BLaER1 treated with 17β-estradiol and CSF1 and Interleukin-3, amounts not matched to agents 10 nM and 100 nM (cell line): Measurements from ENCODE around the gene RAD9A.

Source experiments
- H3K27ac ChIP-seq, 11 experiments: shearing (Covaris generic); formaldehyde crosslinking; 2 replicates each; pipeline ENCODE4 v1.8.1; 2022
- H3K27me3 ChIP-seq, 11 experiments: shearing (Covaris generic); formaldehyde crosslinking; 2 replicates each; pipeline ENCODE4 v1.8.1; 2022
- H3K36me3 ChIP-seq, 11 experiments: shearing (Covaris generic); formaldehyde crosslinking; 2 replicates each; pipeline ENCODE4 v1.8.1; 2022
- H3K4me1 ChIP-seq, 10 experiments: shearing (Covaris generic); formaldehyde crosslinking; 2 replicates each; pipeline ENCODE4 v1.8.1; 2022
- H3K4me2 ChIP-seq, 11 experiments: shearing (Covaris generic); formaldehyde crosslinking; 2 replicates each; pipeline ENCODE4 v1.8.1; 2022
- H3K4me3 ChIP-seq, 10 experiments: shearing (Covaris generic); formaldehyde crosslinking; 2 replicates each; pipeline ENCODE4 v1.8.1; 2022
- H3K9ac ChIP-seq, 11 experiments: shearing (Covaris generic); formaldehyde crosslinking; 2 replicates each; pipeline ENCODE4 v1.8.1; 2022
- H3K9me3 ChIP-seq, 11 experiments: shearing (Covaris generic); formaldehyde crosslinking; replicated peaks in 1 of 11; 2 replicates each; pipeline ENCODE4 v1.8.1; 2022
- H4K20me1 ChIP-seq, 11 experiments: shearing (Covaris generic); formaldehyde crosslinking; 2 replicates each; pipeline ENCODE4 v1.8.1; 2022
- Cebpa-rat ChIP-seq, 11 experiments: shearing (Covaris generic); IDR thresholded peaks; 2 replicates each; pipeline ENCODE4 v1.8.1; 2022

The RAD9A gene

DNA sequence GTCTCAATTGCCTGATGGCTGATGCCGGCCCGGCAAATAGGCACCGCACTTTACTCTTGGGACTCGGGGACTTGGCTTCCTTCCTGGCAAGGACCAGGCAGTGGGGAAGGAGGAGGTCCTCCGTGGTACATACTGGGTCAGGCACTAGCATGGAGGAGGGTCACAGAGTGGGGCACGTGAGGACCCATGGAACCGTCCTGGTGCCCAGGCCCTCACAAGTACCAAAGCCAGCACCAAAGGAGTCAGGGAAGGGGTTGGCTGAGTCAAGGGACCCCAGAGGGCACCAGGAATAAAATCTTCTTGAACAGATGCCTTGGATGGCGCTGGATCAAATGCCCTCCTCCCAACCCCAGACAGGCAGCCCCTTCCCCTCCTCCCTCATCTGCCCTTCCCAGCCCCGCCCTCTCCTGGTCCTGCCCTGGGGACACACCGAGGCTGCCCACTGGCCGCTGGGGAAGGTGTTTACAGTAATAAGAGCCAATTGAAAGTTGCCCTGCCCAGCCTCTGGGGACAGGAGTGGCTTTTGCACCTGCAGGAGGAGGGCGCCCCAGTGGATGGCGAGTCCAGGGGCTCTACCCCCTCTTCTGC lies 18.1 kb downstream of the RAD9A start:
- no peak for TF ChIP-seq Cebpa-rat (IDR thresholded peaks at IDR 0.05)
- peak overlapping the region; percentile 48 to 77 (median 67); a peak in 21 of 22 replicates for H3K9ac ChIP-seq
- H3K27me3 ChIP-seq = peaks cover 11 to 22% (median 16%) of the 10 kb centered on the region in 11 experiments
- no peaks in the 10 kb centered on the region for H3K9me3 ChIP-seq
- peaks cover 0 to 10% (median 0%) of the 10 kb centered on the region in 11 experiments; a peak in 2 of 22 replicates for H3K36me3 ChIP-seq
- peaks cover 66 to 100% (median 94%) of the 10 kb centered on the region in 10 experiments for H3K4me1 ChIP-seq
- peak overlapping the region in 8 of 10 experiments; percentile 26 to 57 (median 50); a peak in 15 of 20 replicates for H3K4me3 ChIP-seq
- H3K4me2 ChIP-seq = peak overlapping the region; percentile 77 to 100 (median 98)
- peaks cover 0 to 61% (median 5%) of the 10 kb centered on the region in 11 experiments; a peak in 10 of 22 replicates for H4K20me1 ChIP-seq
- peak overlapping the region; percentile 48 to 87 (median 74); a peak in 21 of 22 replicates for H3K27ac ChIP-seq

DNA sequence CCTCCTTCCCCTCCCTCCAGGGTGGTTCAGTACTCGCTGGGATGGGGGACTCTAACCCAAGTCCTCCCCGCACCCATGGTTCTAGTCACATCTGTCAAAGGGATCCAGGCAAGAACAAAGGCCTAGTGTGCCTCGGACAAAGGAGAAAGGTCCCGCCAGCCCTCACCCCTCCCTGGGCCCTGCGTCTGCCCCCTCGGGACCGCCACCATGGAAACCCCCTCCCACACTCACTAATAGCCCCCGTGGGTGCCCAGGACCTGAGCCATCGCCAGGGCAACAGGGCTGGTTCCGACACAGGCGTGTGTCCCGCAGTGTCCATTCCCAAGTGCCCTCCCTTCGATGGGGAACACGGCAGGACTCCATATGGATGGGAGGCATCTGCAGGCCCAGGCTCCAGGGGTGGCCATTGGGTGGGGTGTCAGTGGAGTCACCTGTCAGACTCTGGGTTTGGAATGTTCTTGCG lies 18.6 kb downstream of the RAD9A start:
- H3K4me3 ChIP-seq = peak overlapping the region in 5 of 10 experiments; percentile 26 to 57 (median 52); a peak in 3 of 20 replicates
- peak overlapping the region in 9 of 11 experiments; percentile 61 to 87 (median 80); a peak in 14 of 22 replicates for H3K27ac ChIP-seq
- peaks cover 66 to 100% (median 94%) of the 10 kb centered on the region in 10 experiments for H3K4me1 ChIP-seq

DNA sequence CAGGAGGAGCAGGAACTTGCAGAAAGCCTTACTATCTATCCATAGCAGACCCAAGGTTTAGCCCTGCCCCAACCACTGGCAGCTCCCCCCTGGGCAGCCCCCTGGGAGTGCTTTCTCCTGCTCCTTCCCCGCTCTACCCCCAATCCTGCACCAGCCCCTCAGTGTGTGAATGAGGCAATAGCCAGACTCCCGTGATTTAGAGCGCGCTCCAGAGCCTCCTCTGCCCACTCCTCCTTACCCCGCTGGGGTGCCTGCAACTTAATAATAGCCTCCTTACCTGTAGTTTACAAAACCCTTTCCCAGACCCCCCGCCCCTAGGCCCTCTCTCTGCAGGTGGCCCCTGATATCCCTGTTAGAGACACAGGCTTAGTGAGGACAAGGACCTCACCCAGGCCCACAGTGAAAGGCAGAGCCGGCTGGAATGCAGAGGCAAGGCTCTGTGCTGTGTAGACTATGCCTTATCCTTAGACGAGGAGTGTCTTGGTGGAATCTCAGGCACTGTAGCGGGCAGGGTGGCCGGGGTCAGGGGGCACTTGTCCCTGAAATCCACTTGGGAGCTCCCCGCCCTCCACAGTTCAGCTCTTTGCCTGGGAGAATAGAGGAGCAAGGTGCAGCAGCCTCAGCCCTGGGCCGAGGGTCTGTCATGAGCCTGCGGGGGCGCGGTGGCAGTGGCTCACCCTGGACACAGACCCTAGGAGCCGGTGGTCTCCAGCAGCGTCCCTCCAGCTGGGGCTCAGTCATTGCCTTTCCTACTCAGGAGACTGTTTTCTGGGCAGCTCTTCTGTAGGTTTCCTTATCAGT lies 19.4 kb downstream of the RAD9A start:
- Histone ChIP-seq H3K9me3 (no peaks in the 10 kb centered on the region), H3K4me2 (peak overlapping the region in 10 of 11 experiments; percentile 77 to 100 (median 98); a peak in 19 of 22 replicates), H3K36me3 (peaks cover 0 to under 1% (median 0%) of the 10 kb centered on the region in 11 experiments; a peak in 1 of 22 replicates), H3K4me1 (peaks cover 63 to 100% (median 94%) of the 10 kb centered on the region in 10 experiments), H3K4me3 (no peak overlapping the region), H3K27me3 (peaks cover 16 to 32% (median 29%) of the 10 kb centered on the region in 11 experiments), H3K9ac (peak overlapping the region in 3 of 11 experiments; percentile 26 to 77 (median 67); a peak in 4 of 22 replicates), H3K27ac (peak overlapping the region in 1 of 11 experiments; percentile 87; a peak in 1 of 22 replicates), H4K20me1 (peaks cover 0 to 64% (median under 1%) of the 10 kb centered on the region in 11 experiments; a peak in 10 of 22 replicates)
- TF ChIP-seq Cebpa-rat (IDR thresholded peaks at IDR 0.05) = no peak

More for the DNA sequence above, 18.6 kb downstream of the RAD9A start:
- Histone ChIP-seq H3K4me2 (peak overlapping the region; percentile 77 to 100 (median 98); a peak in 21 of 22 replicates), H3K36me3 (peaks cover 0 to 9% (median 0%) of the 10 kb centered on the region in 11 experiments; a peak in 2 of 22 replicates), H3K9me3 (no peaks in the 10 kb centered on the region), H3K9ac (peak overlapping the region in 8 of 11 experiments; percentile 48 to 77 (median 70); a peak in 13 of 22 replicates), H4K20me1 (peaks cover 0 to 64% (median 5%) of the 10 kb centered on the region in 11 experiments; a peak in 10 of 22 replicates), H3K27me3 (peaks cover 16 to 27% (median 22%) of the 10 kb centered on the region in 11 experiments)
- no peak for TF ChIP-seq Cebpa-rat (IDR thresholded peaks at IDR 0.05)

DNA sequence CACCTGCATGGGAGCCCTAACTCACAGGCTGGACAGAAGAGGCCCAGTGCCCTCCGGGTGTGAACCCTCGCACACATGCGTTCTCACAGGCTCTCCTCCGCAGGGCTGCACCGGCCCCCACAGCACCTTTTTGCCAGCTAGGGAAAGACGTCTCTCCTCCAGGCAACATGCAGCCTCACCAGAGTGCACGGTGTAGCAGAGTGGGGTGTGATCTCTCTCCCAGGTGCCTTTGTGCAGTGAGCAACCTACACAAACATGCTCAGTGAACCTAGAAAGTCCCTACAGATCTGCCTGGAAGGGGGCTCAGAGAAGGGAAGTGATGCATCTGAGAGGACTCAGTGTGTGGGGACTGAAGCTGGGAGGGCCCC lies 20.0 kb downstream of the RAD9A start:
- H3K27me3 ChIP-seq = peaks cover 16 to 34% (median 31%) of the 10 kb centered on the region in 11 experiments
- no peak for TF ChIP-seq Cebpa-rat (IDR thresholded peaks at IDR 0.05)
- H3K4me3 ChIP-seq = no peak overlapping the region

DNA sequence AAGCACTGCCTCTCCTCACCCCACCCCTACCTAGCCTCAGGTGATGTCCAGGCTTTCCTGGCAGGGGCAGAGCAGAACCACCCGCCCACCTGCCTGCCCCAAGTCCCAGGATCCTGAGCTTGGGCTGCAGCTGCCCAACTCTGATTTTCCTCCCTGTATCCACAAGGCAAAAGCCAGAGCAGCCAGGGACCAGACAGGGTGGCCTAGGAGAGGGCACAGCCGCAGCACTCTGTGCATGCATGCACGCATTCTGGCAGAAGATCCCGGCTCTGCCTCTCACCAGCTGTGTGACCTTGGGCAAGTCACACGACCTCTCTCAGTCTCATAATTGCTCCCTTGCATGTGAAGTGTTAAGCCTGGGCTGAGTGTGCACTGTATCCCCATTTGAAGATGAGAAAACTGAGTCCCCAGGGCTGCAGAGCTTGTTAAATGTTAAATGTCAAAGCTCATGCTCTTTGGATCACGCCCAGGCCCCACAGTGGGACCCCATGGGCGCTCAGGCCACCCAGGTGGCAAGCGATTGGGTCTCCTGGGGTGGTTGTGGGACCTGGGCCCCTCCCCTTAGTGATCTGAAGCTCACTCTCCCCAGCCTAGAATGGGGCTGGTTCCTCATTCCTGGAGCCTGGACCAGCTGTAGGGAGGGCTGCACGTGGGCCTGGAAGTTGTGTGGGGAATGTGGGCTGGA lies 20.9 kb downstream of the RAD9A start:
- no peak for TF ChIP-seq Cebpa-rat (IDR thresholded peaks at IDR 0.05)
- Histone ChIP-seq H3K9me3 (no peaks in the 10 kb centered on the region), H3K9ac (peak overlapping the region in 2 of 11 experiments; percentile 12 to 29; a peak in 3 of 22 replicates), H3K4me3 (no peak overlapping the region), H3K4me2 (peak overlapping the region; percentile 28 to 100 (median 97); a peak in 21 of 22 replicates), H3K4me1 (peaks cover 63 to 100% (median 94%) of the 10 kb centered on the region in 10 experiments), H4K20me1 (peaks cover 0 to 60% (median 0%) of the 10 kb centered on the region in 11 experiments; a peak in 8 of 22 replicates), H3K27me3 (peaks cover 16 to 39% (median 31%) of the 10 kb centered on the region in 11 experiments), H3K27ac (no peak overlapping the region), H3K36me3 (no peaks in the 10 kb centered on the region)

More for the DNA sequence above, 20.0 kb downstream of the RAD9A start:
- Histone ChIP-seq H3K9ac (peak overlapping the region in 1 of 11 experiments; percentile 29; a peak in 1 of 22 replicates), H3K4me2 (peak overlapping the region in 9 of 11 experiments; percentile 37 to 100 (median 98); a peak in 18 of 22 replicates), H3K9me3 (no peaks in the 10 kb centered on the region), H3K27ac (no peak overlapping the region), H3K36me3 (no peaks in the 10 kb centered on the region), H3K4me1 (peaks cover 63 to 100% (median 94%) of the 10 kb centered on the region in 10 experiments), H4K20me1 (peaks cover 0 to 60% (median 0%) of the 10 kb centered on the region in 11 experiments; a peak in 9 of 22 replicates)

DNA sequence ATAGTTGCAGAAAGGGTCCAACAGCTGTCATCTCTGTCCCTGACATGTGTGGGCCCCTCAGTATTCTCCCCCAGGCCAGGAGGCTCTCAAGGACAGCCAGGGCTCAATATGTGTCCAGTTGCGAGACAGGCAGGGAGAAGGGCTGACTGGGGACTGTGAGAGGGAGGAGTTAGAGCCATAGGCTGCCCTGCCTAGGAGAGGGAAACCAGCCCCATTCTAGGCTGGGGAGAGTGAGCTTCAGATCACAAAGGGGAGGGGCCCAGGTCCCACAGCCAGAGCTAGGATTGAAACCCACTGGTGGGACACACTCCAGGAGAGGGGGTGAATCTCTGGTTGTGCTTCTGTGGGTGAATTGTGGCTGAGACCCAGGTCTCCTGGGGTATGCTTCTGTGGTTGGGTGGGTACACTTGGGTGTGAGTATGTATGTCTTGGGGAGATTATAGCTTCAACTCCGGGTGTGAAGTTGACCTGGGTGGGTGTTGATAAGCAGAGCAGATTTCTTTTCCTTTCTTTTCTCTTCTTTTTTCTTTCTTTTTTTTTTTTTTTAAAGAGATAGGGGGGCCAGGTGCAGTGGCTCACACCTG lies 21.6 kb downstream of the RAD9A start:
- Histone ChIP-seq H3K4me3 (no peak overlapping the region), H3K27ac (no peak overlapping the region), H4K20me1 (peaks cover 0 to 63% (median 0%) of the 10 kb centered on the region in 11 experiments; a peak in 9 of 22 replicates), H3K4me1 (peaks cover 63 to 100% (median 94%) of the 10 kb centered on the region in 10 experiments), H3K27me3 (peaks cover 16 to 46% (median 31%) of the 10 kb centered on the region in 11 experiments), H3K4me2 (peak overlapping the region; percentile 28 to 100 (median 97); a peak in 20 of 22 replicates), H3K9ac (peak overlapping the region in 3 of 11 experiments; percentile 10 to 29 (median 12); a peak in 4 of 22 replicates), H3K36me3 (no peaks in the 10 kb centered on the region), H3K9me3 (no peaks in the 10 kb centered on the region)
- TF ChIP-seq Cebpa-rat (IDR thresholded peaks at IDR 0.05) = no peak

DNA sequence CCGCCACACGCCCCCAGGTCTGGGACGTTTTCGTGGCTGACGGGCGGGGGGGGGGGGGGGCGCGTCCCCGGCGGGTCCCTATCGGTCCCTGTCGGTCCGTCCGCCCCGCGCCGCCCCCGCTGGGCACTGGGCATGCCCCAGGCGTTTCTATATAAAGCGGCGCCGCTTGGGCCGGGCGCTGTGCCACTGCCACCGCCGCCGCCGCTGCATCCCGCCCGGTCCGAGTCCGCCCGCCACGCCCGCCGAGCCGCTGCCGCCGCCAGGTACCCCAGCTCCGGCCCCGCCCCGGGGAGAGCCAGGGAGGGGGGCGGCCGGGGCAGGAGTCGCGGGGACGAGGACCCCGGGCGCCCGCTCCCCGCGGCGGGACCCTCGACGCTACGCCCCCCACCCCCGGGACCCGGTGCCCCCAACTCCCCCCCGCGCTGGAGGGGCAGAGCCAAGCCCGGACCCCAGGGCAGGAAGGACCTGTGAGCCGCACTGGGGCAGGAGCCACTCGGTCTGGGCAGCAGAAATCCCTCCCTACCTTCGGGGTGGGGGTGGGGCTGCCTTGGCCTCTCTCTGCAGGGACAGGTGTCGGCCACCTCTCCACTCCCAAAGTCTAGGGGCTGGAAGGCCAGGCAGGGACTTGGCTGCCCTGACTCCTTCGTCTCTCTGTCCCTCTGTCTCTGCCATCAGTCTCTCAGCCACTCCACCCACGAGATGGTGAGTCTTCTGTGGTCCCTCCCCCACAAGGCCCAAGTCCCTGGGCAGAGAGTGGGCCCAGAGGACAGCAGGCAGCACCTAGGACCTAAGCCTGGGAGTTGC lies 23.9 kb downstream of the RAD9A start, which contains the start of gene CARNS1:
TSS of gene CARNS1 (plus strand) at position 178 of the 804 bp plus-strand sequence. CDS start at position 700, 522 bp downstream.
- Histone ChIP-seq H4K20me1 (peaks cover 0 to 54% (median 0%) of the 10 kb centered on the region in 11 experiments; a peak in 10 of 22 replicates), H3K27ac (peak within 1 kb of the TSS in 1 of 11 experiments; percentile 59; a peak in 3 of 22 replicates), H3K36me3 (no peaks in the 10 kb centered on the region), H3K4me2 (peak within 1 kb of the TSS; percentile 77 to 100 (median 99)), H3K4me1 (peaks cover 66 to 100% (median 94%) of the 10 kb centered on the region in 10 experiments), H3K9ac (peak within 1 kb of the TSS in 7 of 11 experiments; percentile 15 to 90 (median 28); a peak in 9 of 22 replicates), H3K4me3 (peak within 1 kb of the TSS in 3 of 10 experiments; percentile 12 to 23 (median 18); a peak in 4 of 20 replicates), H3K27me3 (peaks cover 16 to 51% (median 31%) of the 10 kb centered on the region in 11 experiments), H3K9me3 (no peaks in the 10 kb centered on the region)
- no peak for TF ChIP-seq Cebpa-rat (IDR thresholded peaks at IDR 0.05)
